Measurements from ENCODE around the gene KANSL2. TPM values are rescaled to one million over a fixed set of nuclear protein-coding genes. Genes with fewer than 3 reads are reported as not detected.

Gene KANSL2
- total and polyA plus RNA-seq, 9 of the 15 experiments (the other 6 are each of a cell fraction or from before 2014, with no cell fraction given): 41.1 to 89.8 (median 55.4) TPM

DNA sequence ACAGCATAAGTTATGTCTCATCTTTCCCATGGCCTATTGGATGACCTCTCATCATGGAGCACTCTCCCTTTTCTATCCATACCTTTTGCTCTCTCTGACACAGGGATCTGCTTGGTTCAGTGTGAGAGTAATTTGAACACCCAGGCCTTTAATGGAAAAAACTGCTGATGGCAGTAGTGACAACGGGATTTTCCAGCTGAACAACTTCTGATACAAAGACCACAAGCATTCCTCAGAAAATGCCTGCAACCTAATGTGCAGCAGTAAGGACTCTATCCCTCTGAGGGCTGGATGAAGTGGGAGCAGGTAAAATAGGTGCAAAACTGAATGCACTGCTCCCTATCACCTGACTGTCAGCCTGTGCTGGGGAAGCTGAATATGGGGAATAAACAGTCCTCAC is 51.0 kb downstream of the KANSL2 start:
- in situ Hi-C loops (cut with MboI): no loop called here
- Histone ChIP-seq H2AFZ (ENCODE audit: low read depth, low read length) (no peak overlapping the region), H3K36me3 (ENCODE audit: control insufficient read depth, insufficient read depth, low read length) (no peaks in the 10 kb centered on the region), H3K4me1 (replicated peaks in 1 of 2; ENCODE audit: control insufficient read depth in 2 of 2, insufficient read depth in 2 of 2, low read length in 2 of 2) (no peaks in the 10 kb centered on the region), H3K9ac (ENCODE audit: insufficient read depth in 1 of 2, low read depth in 2 of 2, low read length in 2 of 2) (no peak overlapping the region), H3K4me3 (no peak overlapping the region), H3K27ac (ENCODE audit: extremely low read depth, low read depth, low read length) (no peak overlapping the region), H3K9me3 (replicated peaks; ENCODE audit: control insufficient read depth, insufficient read depth, low read depth, low read length) (no peaks in the 10 kb centered on the region), H3K27me3 (ENCODE audit: control insufficient read depth in 2 of 2, insufficient read depth in 2 of 2, low read length in 2 of 2) (peaks cover 22 to 29% of the 10 kb centered on the region in 2 experiments), H3K79me2 (ENCODE audit: control insufficient read depth, insufficient read depth, low read length) (no peaks in the 10 kb centered on the region), H4K20me1 (replicated peaks; ENCODE audit: control insufficient read depth, insufficient read depth, low read length) (no peaks in the 10 kb centered on the region), H3K9me1 (ENCODE audit: control insufficient read depth, insufficient read depth, low read length) (no peaks in the 10 kb centered on the region), H3K4me2 (ENCODE audit: insufficient read depth, low read length) (no peak overlapping the region)
- POLR2A ChIA-PET: no interaction called here
- ATAC-seq (no peak), DNase-seq (ENCODE audit: extremely low read depth in 1 of 4, low spot score in 3 of 4) (no peak), FAIRE-seq (no peak)
- 0% methylated on average over 1 of the region's 1 CpG for whole genome bisulfite sequencing (ENCODE audit: insufficient coverage, low coverage, missing lambda C conversion rate)
- intact Hi-C loops (cut with micrococcal nuclease): no loop called here
- no peak for TF ChIP-seq TAF9B (IDR thresholded peaks at IDR 0.05; ENCODE audit: partially characterized antibody)
- TF ChIP-seq PHF8 (IDR thresholded peaks at IDR 0.05; ENCODE audit: borderline replicate concordance, low read length): no peak
- TF ChIP-seq, protein P1, sequence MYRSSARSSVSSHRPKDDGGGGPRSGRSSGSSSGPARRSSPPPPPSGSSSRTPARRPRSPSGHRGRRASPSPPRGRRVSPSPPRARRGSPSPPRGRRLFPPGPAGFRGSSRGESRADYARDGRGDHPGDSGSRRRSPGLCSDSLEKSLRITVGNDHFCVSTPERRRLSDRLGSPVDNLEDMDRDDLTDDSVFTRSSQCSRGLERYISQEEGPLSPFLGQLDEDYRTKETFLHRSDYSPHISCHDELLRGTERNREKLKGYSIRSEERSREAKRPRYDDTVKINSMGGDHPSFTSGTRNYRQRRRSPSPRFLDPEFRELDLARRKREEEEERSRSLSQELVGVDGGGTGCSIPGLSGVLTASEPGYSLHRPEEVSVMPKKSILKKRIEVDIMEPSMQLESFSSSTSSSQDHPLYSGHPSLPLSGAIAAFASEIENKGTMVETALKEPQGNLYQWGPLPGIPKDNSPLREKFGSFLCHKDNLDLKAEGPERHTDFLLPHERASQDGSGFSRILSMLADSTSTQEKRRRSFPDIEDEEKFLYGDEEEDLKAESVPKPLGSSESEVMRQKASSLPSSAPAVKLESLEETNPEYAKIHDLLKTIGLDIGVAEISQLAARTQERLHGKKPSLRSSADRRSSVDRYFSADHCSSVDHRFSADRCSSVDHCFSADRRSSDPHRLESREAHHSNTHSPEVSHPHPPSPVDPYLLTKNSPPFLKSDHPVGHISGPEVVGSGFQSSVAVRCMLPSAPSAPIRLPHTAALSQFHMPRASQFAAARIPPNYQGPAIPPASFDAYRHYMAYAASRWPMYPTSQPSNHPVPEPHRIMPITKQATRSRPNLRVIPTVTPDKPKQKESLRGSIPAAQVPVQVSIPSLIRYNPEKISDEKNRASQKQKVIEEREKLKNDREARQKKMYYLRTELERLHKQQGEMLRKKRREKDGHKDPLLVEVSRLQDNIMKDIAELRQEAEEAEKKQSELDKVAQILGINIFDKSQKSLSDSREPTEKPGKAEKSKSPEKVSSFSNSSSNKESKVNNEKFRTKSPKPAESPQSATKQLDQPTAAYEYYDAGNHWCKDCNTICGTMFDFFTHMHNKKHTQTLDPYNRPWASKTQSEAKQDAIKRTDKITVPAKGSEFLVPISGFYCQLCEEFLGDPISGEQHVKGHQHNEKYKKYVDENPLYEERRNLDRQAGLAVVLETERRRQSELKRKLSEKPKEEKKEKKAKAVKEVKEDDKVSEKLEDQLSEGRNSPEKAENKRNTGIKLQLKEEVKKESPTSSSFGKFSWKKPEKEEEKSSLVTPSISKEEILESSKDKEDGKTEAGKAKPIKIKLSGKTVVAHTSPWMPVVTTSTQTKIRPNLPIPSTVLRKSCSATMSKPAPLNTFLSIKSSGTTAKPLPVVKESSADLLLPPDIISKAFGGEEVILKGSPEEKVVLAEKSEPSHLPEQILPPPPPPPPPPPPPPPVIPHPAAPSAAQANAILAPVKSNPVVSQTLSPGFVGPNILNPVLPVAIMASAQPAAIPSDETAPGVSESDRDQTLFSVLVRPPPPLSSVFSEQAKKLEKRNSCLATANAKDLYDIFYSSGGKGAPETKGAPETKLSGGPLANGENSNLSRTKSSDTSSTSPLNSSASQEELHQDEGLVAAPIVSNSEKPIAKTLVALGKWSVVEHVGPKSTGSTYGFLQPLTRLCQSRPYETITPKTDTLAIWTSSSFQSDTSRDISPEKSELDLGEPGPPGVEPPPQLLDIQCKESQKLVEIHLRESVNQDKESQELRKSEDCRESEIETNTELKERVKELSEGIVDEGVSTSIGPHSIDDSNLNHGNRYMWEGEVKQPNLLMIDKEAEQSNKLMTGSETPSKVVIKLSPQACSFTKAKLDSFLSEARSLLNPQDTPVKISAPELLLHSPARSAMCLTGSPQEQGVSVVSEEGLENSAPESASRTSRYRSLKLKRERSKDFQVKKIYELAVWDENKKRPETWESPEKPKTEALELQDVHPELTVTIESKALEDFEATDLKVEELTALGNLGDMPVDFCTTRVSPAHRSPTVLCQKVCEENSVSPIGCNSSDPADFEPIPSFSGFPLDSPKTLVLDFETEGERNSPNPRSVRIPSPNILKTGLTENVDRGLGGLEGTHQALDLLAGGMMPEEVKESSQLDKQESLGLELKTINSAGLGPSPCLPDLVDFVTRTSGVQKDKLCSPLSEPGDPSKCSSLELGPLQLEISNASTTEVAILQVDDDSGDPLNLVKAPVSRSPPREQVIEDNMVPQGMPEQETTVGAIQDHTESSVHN (IDR thresholded peaks at IDR 0.05; ENCODE audit: borderline replicate concordance in 1 of 2, low read depth in 1 of 2): no peak
- TF ChIP-seq ADNP (tag; IDR thresholded peaks at IDR 0.05): no peak
- TF ChIP-seq, protein P2, sequence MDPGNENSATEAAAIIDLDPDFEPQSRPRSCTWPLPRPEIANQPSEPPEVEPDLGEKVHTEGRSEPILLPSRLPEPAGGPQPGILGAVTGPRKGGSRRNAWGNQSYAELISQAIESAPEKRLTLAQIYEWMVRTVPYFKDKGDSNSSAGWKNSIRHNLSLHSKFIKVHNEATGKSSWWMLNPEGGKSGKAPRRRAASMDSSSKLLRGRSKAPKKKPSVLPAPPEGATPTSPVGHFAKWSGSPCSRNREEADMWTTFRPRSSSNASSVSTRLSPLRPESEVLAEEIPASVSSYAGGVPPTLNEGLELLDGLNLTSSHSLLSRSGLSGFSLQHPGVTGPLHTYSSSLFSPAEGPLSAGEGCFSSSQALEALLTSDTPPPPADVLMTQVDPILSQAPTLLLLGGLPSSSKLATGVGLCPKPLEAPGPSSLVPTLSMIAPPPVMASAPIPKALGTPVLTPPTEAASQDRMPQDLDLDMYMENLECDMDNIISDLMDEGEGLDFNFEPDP (CRISPR knock-in tag; IDR thresholded peaks at IDR 0.05): no peak
- no peak for TF ChIP-seq CSDE1 (IDR thresholded peaks at IDR 0.05)
- TF ChIP-seq, protein P3, sequence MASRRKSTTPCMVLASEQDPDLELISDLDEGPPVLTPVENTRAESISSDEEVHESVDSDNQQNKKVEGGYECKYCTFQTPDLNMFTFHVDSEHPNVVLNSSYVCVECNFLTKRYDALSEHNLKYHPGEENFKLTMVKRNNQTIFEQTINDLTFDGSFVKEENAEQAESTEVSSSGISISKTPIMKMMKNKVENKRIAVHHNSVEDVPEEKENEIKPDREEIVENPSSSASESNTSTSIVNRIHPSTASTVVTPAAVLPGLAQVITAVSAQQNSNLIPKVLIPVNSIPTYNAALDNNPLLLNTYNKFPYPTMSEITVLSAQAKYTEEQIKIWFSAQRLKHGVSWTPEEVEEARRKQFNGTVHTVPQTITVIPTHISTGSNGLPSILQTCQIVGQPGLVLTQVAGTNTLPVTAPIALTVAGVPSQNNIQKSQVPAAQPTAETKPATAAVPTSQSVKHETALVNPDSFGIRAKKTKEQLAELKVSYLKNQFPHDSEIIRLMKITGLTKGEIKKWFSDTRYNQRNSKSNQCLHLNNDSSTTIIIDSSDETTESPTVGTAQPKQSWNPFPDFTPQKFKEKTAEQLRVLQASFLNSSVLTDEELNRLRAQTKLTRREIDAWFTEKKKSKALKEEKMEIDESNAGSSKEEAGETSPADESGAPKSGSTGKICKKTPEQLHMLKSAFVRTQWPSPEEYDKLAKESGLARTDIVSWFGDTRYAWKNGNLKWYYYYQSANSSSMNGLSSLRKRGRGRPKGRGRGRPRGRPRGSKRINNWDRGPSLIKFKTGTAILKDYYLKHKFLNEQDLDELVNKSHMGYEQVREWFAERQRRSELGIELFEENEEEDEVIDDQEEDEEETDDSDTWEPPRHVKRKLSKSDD (conservative IDR thresholded peaks at IDR 0.05; ENCODE audit: low read length): no peak
- TF ChIP-seq SMAD1 (IDR thresholded peaks at IDR 0.05; ENCODE audit: low read depth, low read length, partially characterized antibody): no peak
- CTCF ChIA-PET (ENCODE audit: low intra/inter-chr PET ratio): no interaction called here
- BruUV-seq (replicated peaks): no TSS peak

Measured in K562 (cell line).